Endothelial cell (in vitro differentiated cells): ENCODE results near the gene ZSCAN23. TPM values are rescaled to one million over a fixed set of nuclear protein-coding genes. Genes with fewer than 3 reads are reported as not detected.

Experiments used
- DNase-seq: peaks from one replicate; pipeline ENCODE4 v3.0.0; 2021; ENCODE audit warnings: low spot score
- H3K27ac Mint-ChIP-seq: one replicate; pipeline ENCODE4 v1.8.0; 2021; ENCODE audit warnings: mixed read lengths, inconsistent platforms; ENCODE audit not compliant: unreplicated experiment
- H3K27me3 Mint-ChIP-seq: one replicate; pipeline ENCODE4 v1.8.0; 2021; ENCODE audit warnings: mild to moderate bottlenecking, moderate library complexity, mixed read lengths, inconsistent platforms; ENCODE audit not compliant: unreplicated experiment
- H3K36me3 Mint-ChIP-seq: one replicate; pipeline ENCODE4 v1.8.0; 2021; ENCODE audit warnings: mild to moderate bottlenecking, low read depth, mixed read lengths, inconsistent platforms; ENCODE audit not compliant: unreplicated experiment
- H3K4me1 Mint-ChIP-seq: one replicate; pipeline ENCODE4 v1.8.0; 2021; ENCODE audit warnings: mild to moderate bottlenecking, mixed read lengths, inconsistent platforms; ENCODE audit not compliant: unreplicated experiment
- H3K4me3 Mint-ChIP-seq: one replicate; pipeline ENCODE4 v1.8.0; 2021; ENCODE audit warnings: mild to moderate bottlenecking, mixed read lengths, inconsistent platforms; ENCODE audit not compliant: unreplicated experiment
- H3K9me3 Mint-ChIP-seq: one replicate; pipeline ENCODE4 v1.8.0; 2021; ENCODE audit warnings: mixed read lengths, inconsistent platforms; ENCODE audit not compliant: unreplicated experiment
- CTCF ChIP-seq: fragments of 200-600 bp; sonication (generic); IDR thresholded peaks from one replicate; pipeline ENCODE4 v1.5.0; 2021; ENCODE audit warnings: antibody characterized with exemption; ENCODE audit not compliant: unreplicated experiment
- total RNA-seq: library from RNA; stranded (reverse); fragmentation: NEBNext Ultra II Directional; extraction: Animal tissue kit (Norgen Biotek cat#: 25700); gene quantifications from one replicate; pipeline ENCODE4 v1.2.1, GENCODE V29; 2021; ENCODE audit not compliant: unreplicated experiment

The ZSCAN23 gene
- total RNA-seq, 1 donor from 2014 or later = 6.8 TPM

DNA sequence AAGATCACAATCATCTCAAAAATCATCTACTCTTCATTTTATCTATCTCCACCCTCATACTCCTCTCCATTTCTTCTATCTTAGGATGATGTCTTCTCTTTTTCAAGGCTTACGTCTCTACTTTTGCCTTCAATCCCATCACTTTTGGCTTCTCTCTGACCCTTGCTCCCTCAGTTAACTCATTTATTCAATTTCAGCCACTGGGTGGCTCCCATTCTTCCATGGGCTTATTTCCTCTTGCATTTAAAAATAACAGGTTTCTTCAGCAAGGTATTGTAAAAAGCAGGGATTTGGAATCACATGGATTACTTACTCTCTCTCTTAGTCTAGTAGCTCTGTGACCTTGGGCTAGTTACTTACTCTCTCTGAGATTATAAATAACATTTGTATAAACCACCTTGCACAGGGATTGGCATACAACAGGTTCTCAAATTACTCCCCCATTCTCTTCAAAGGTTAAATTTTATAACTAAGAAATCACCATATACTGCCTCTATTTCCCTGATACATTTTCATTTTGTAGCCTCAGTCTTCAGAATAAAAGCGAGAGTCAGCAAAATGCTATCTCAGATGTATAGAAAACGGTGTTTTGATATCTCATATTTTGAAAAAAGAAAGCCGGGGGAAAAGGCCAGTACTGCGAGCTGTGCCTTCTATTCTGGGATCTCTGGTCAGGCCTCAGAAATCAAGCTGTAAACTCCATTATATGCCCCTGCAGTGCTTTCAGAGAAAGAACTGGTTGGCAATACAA, 49.2 kb downstream of the ZSCAN23 start:
- Mint-ChIP-seq H3K9me3 (no peaks in the 10 kb centered on the region), H3K4me1 (peaks cover 33% of the 10 kb centered on the region), H3K36me3 (peaks cover 51% of the 10 kb centered on the region), H3K4me3 (peak overlapping the region; percentile 6), H3K27me3 (no peaks in the 10 kb centered on the region), H3K27ac (no peak overlapping the region)
- DNase-seq = peak; percentile 9
- TF ChIP-seq CTCF = no peak

- H3K27ac Mint-ChIP-seq = no peak overlapping the region
- no peak for TF ChIP-seq CTCF
- DNase-seq = no peak
- H3K4me3 Mint-ChIP-seq = no peak overlapping the region
- H3K4me1 Mint-ChIP-seq = peaks cover 17% of the 10 kb centered on the region
- H3K36me3 Mint-ChIP-seq = peaks cover 42% of the 10 kb centered on the region
- H3K9me3 Mint-ChIP-seq = no peaks in the 10 kb centered on the region
- no peaks in the 10 kb centered on the region for H3K27me3 Mint-ChIP-seq
Measured at GRCh38 chr6:28390688-28391087, 52.6 kb downstream of the ZSCAN23 start.

GRCh38 chr6:28384143-28384533, 59.2 kb downstream of the ZSCAN23 start:
- Mint-ChIP-seq H3K4me3 (no peak overlapping the region), H3K9me3 (no peaks in the 10 kb centered on the region), H3K36me3 (peaks cover 27% of the 10 kb centered on the region), H3K27me3 (no peaks in the 10 kb centered on the region), H3K27ac (no peak overlapping the region), H3K4me1 (peaks cover 9% of the 10 kb centered on the region)
- TF ChIP-seq CTCF = no peak
- DNase-seq = no peak

DNA sequence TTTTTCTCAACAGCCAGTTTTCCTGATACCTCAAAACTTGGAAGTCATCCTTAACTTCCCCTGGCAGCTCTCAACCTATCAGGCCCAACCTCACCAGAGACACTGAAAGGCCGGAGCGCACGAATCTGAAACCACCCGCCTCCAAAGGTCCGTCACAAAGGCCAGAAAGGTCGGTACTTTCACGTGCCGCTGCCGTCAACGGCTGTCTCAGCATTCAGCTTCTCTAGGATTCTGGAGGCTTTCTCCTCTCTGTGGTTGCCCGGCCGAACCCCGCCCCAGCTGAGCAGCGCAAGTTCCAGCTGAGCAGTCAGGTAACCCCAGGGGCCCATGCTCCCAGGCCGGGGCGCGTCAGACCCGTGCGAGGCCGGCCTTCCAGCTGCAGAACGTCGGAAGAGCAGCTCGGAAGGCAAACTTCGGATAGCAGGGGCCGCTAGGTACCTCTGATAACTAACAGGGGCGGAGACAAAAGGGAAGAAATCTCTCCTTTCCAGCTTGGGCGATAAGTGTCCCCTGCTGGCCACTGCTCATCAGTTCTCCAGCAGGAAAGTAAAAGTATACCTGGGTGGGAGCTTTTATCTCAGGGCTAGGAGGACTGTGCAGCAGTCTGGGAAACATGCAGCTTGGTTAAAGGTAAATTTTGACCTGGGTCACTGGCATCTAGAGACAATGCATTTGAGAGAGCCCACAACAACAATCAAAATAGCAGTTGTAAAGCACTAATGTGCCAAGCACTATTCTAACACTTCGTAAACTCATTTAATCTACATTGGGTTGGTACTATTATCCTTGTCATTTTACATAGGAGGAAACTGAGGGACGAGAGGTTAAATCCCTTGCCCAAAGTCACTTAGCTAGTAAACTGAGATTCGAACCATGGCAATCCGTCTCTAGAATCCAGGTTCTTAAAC, 59.8 kb downstream of the ZSCAN23 start:
- Mint-ChIP-seq H3K36me3 (peaks cover 27% of the 10 kb centered on the region), H3K27me3 (no peaks in the 10 kb centered on the region), H3K9me3 (no peaks in the 10 kb centered on the region), H3K4me3 (peak overlapping the region; percentile 88), H3K27ac (peak overlapping the region; percentile 89), H3K4me1 (peaks cover 9% of the 10 kb centered on the region)
- TF ChIP-seq CTCF = peak; percentile 32
- peak; percentile 79 for DNase-seq

Other genes with a start within 250 kb of the ZSCAN23 start
- 17.5 TPM for gene ZSCAN9, start 218.2 kb downstream of the ZSCAN23 start, total RNA-seq
- gene ZKSCAN4, start 191.2 kb downstream of the ZSCAN23 start, total RNA-seq = 10.6 TPM
- gene NKAPL, start 184.2 kb downstream of the ZSCAN23 start, total RNA-seq = 0.44 TPM
- gene ZSCAN26, start 176.3 kb downstream of the ZSCAN23 start, total RNA-seq = 18.4 TPM
- 9.7 TPM for gene PGBD1, start 161.9 kb downstream of the ZSCAN23 start, total RNA-seq
- 3.7 TPM for gene ZSCAN31, start 107.3 kb downstream of the ZSCAN23 start, total RNA-seq
- 9.5 TPM for gene ZKSCAN3, start 93.5 kb downstream of the ZSCAN23 start, total RNA-seq
- gene ZSCAN12, start 43.7 kb downstream of the ZSCAN23 start, total RNA-seq = 9.5 TPM
- gene GPX6, start 72.3 kb upstream of the ZSCAN23 start, total RNA-seq = not detected
- gene GPX5, start 82.4 kb upstream of the ZSCAN23 start, total RNA-seq = not detected